GM12875 (cell line): ENCODE results near the gene SERPINA3.
"Not testable (repeated sequence)": the region's sequence is repeated elsewhere in the genome, so short reads cannot be mapped to it uniquely, and the experiment has no call there.

Experiments used
- H3K4me3 ChIP-seq: one replicate; pipeline ENCODE4 v1.5.1; 2011; ENCODE audit warnings: low read depth, low read length, control low read depth
- CTCF ChIP-seq: IDR thresholded peaks from 2 replicates; pipeline ENCODE4 v1.5.1; 2011; ENCODE audit warnings: low read depth, mild to moderate bottlenecking, control low read depth, inconsistent platforms, low read length, moderate library complexity, borderline replicate concordance; ENCODE audit not compliant: insufficient read depth

SERPINA3 gene

GRCh38 chr14:94571395-94571794 is 40.8 kb upstream of the SERPINA3 start:
- H3K4me3 ChIP-seq, result no peak overlapping the region
- TF ChIP-seq CTCF, result no peak

- H3K4me3 ChIP-seq, result no peak overlapping the region
- TF ChIP-seq CTCF, result no peak
Measured at GRCh38 chr14:94571950-94572349, 40.2 kb upstream of the SERPINA3 start.

- no peak overlapping the region for H3K4me3 ChIP-seq
- no peak for TF ChIP-seq CTCF
Measured at GRCh38 chr14:94572637-94573303, 39.4 kb upstream of the SERPINA3 start.

GRCh38 chr14:94573475-94574277 is 38.5 kb upstream of the SERPINA3 start:
- no peak overlapping the region for H3K4me3 ChIP-seq
- TF ChIP-seq CTCF, result no peak

- H3K4me3 ChIP-seq, result no peak overlapping the region
- no peak for TF ChIP-seq CTCF
Measured at GRCh38 chr14:94574336-94574735, 37.9 kb upstream of the SERPINA3 start.

GRCh38 chr14:94575730-94576585 is 36.2 kb upstream of the SERPINA3 start:
- TF ChIP-seq CTCF, result no peak
- no peak overlapping the region for H3K4me3 ChIP-seq

GRCh38 chr14:94577472-94577871 is 34.7 kb upstream of the SERPINA3 start:
- H3K4me3 ChIP-seq, result not testable (repeated sequence)
